GM12801 (cell line): ENCODE measurements around the gene FOXC1.

Experiments used
- CTCF ChIP-seq: IDR thresholded peaks from one replicate; pipeline ENCODE4 v1.5.1; 2011; ENCODE audit warnings: control low read depth; ENCODE audit not compliant: insufficient read length; ENCODE audit errors: extremely low read depth

FOXC1 gene

GRCh38 chr6:1620504-1621069 is 10.9 kb downstream of the FOXC1 start:
- no peak for TF ChIP-seq CTCF

- no peak for TF ChIP-seq CTCF
Measured at GRCh38 chr6:1621070-1621701, 11.5 kb downstream of the FOXC1 start.

- no peak for TF ChIP-seq CTCF
Measured at GRCh38 chr6:1622220-1622850, 12.6 kb downstream of the FOXC1 start.

- no peak for TF ChIP-seq CTCF
Measured at GRCh38 chr6:1622851-1623768, 13.4 kb downstream of the FOXC1 start.

GRCh38 chr6:1623769-1624057 is 14.0 kb downstream of the FOXC1 start:
- TF ChIP-seq CTCF = no peak

GRCh38 chr6:1624058-1624850 is 14.5 kb downstream of the FOXC1 start:
- TF ChIP-seq CTCF = no peak
